Epidermal melanocyte (primary cell): ENCODE results near the gene LRRN4.
"Not testable (repeated sequence)": the region's sequence is repeated elsewhere in the genome, so short reads cannot be mapped to it uniquely, and the experiment has no call there.

Source experiments
- DNase-seq: peaks from one replicate; pipeline ENCODE4 v3.0.0; 2011; ENCODE audit warnings: low spot score; ENCODE audit not compliant: insufficient read length

The LRRN4 gene

GRCh38 chr20:6060213-6060612 is 6.4 kb upstream of the LRRN4 start:
- no peak for DNase-seq

- DNase-seq: no peak
These were observed 4.9 kb upstream of the LRRN4 start for GRCh38 chr20:6058684-6059295.

- DNase-seq: no peak
These were observed 3.8 kb upstream of the LRRN4 start for GRCh38 chr20:6057691-6058090.

- no peak for DNase-seq
These were observed 3.3 kb upstream of the LRRN4 start for GRCh38 chr20:6057139-6057538.

GRCh38 chr20:6055981-6056569 is 2.2 kb upstream of the LRRN4 start:
- DNase-seq: no peak

GRCh38 chr20:6055161-6055783 is 1.4 kb upstream of the LRRN4 start:
- DNase-seq: no peak

GRCh38 chr20:6054689-6055051 is 810 bp upstream of the LRRN4 start:
- not testable (repeated sequence) for DNase-seq

- DNase-seq: no peak
These were observed 640 bp downstream of the LRRN4 start for GRCh38 chr20:6053064-6053775.

GRCh38 chr20:6051505-6051904 is 2.4 kb downstream of the LRRN4 start:
- DNase-seq: no peak

- DNase-seq: no peak
These were observed 5.5 kb downstream of the LRRN4 start for GRCh38 chr20:6048391-6048790.

GRCh38 chr20:6046432-6046831 is 7.4 kb downstream of the LRRN4 start:
- no peak for DNase-seq

GRCh38 chr20:6045566-6045965 is 8.3 kb downstream of the LRRN4 start:
- DNase-seq: no peak

GRCh38 chr20:6044115-6044514 is 9.7 kb downstream of the LRRN4 start:
- no peak for DNase-seq

- DNase-seq: no peak
These were observed 12.0 kb downstream of the LRRN4 start for GRCh38 chr20:6041808-6042265.

- no peak for DNase-seq
These were observed 12.7 kb downstream of the LRRN4 start for GRCh38 chr20:6040958-6041807.

GRCh38 chr20:6040540-6040939 is 13.3 kb downstream of the LRRN4 start:
- DNase-seq: no peak

GRCh38 chr20:6039766-6040165 is 14.1 kb downstream of the LRRN4 start:
- no peak for DNase-seq

GRCh38 chr20:6038256-6038655 is 15.6 kb downstream of the LRRN4 start:
- no peak for DNase-seq

GRCh38 chr20:6037082-6037481 is 16.8 kb downstream of the LRRN4 start:
- no peak for DNase-seq

- DNase-seq: no peak
These were observed 17.6 kb downstream of the LRRN4 start for GRCh38 chr20:6036213-6036612.
